Measurements from ENCODE around the gene HPSE2. TPM values are rescaled to one million over a fixed set of nuclear protein-coding genes. Genes with fewer than 3 reads are reported as not detected.

Gene HPSE2
- total and polyA plus RNA-seq, 2 donors (not counting 1 experiment from before 2014, with no cell fraction given): not detected

DNA sequence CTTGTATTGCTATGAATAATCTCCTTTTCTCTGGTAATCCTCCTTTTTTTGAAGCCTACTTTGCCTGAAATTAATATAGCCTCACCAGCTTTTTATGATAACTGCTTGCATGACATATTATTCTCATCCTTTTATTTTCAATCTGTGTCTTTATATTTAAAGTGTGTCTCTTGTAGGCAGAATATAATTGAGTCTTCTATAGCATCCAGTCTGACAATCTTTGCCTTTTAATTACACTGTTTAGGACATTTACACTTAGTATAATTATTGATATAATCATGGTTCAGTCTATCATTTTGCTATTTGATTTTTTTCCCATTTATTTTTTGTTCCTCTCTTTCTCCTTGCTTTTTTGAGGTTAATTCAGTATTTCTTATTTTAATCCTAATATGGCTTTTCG, 548.0 kb downstream of the HPSE2 start:
- Histone ChIP-seq H3K79me2 (ENCODE audit: control insufficient read depth, insufficient read depth, low read length) (no peaks in the 10 kb centered on the region), H3K4me2 (replicated peaks; ENCODE audit: low read depth, low read length, poor library complexity, severe bottlenecking) (no peak overlapping the region), H3K4me3 (ENCODE audit: control extremely low read depth in 1 of 5, extremely low read depth in 1 of 5, insufficient read depth in 1 of 5, low read depth in 2 of 5, low read length in 4 of 5) (no peak overlapping the region), H3K9me3 (ENCODE audit: control extremely low read depth in 1 of 3, control insufficient read depth in 2 of 3, insufficient read depth in 1 of 3, low read length in 2 of 3) (peaks cover 0 to 8% (median 4%) of the 10 kb centered on the region in 3 donors), H3K4me1 (ENCODE audit: control insufficient read depth in 2 of 2, insufficient read depth in 2 of 2, low read length in 2 of 2) (no peaks in the 10 kb centered on the region), H3K27ac (ENCODE audit: low read length in 2 of 2) (no peak overlapping the region), H3K27me3 (replicated peaks in 1 of 4; ENCODE audit: control extremely low read depth in 1 of 4, control insufficient read depth in 3 of 4, insufficient read depth in 4 of 4, low read length in 3 of 4) (peaks cover 0 to 2% (median 0%) of the 10 kb centered on the region in 4 experiments), H3K9ac (ENCODE audit: low read length) (no peak overlapping the region), H2AFZ (ENCODE audit: insufficient read depth, low read depth, low read length, poor library complexity, severe bottlenecking) (no peak overlapping the region), H3K36me3 (replicated peaks in 1 of 2; ENCODE audit: control extremely low read depth in 1 of 2, control insufficient read depth in 1 of 2, extremely low read depth in 1 of 2, insufficient read depth in 2 of 2, low read length in 1 of 2) (no peaks in the 10 kb centered on the region), H4K20me1 (ENCODE audit: control insufficient read depth, insufficient read depth, low read length, poor library complexity, severe bottlenecking) (no peaks in the 10 kb centered on the region)
- ATAC-seq (ENCODE audit: low read depth): no peak
- no peak for DNase-seq
- no CpG with 5 or more reads among the region's 1 CpG for WGBS (ENCODE audit: insufficient coverage)
- no peaks in the 10 kb centered on the region for H3K4me1 Mint-ChIP-seq
- no peak overlapping the region for H3K4me3 Mint-ChIP-seq
- ChIA-PET POLR2A (no interaction called here), CTCF (no interaction called here)
- TF ChIP-seq, protein P1, sequence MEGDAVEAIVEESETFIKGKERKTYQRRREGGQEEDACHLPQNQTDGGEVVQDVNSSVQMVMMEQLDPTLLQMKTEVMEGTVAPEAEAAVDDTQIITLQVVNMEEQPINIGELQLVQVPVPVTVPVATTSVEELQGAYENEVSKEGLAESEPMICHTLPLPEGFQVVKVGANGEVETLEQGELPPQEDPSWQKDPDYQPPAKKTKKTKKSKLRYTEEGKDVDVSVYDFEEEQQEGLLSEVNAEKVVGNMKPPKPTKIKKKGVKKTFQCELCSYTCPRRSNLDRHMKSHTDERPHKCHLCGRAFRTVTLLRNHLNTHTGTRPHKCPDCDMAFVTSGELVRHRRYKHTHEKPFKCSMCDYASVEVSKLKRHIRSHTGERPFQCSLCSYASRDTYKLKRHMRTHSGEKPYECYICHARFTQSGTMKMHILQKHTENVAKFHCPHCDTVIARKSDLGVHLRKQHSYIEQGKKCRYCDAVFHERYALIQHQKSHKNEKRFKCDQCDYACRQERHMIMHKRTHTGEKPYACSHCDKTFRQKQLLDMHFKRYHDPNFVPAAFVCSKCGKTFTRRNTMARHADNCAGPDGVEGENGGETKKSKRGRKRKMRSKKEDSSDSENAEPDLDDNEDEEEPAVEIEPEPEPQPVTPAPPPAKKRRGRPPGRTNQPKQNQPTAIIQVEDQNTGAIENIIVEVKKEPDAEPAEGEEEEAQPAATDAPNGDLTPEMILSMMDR (IDR thresholded peaks at IDR 0.05): no peak
- TF ChIP-seq EZH2 (IDR thresholded peaks at IDR 0.05; ENCODE audit: borderline replicate concordance, insufficient read depth, low read depth, low read length, poor library complexity, severe bottlenecking): no peak
- intact Hi-C loops (cut with micrococcal nuclease): no loop called here
- no peak overlapping the region for H3K27ac Mint-ChIP-seq
- peaks cover 34% of the 10 kb centered on the region for H3K27me3 Mint-ChIP-seq
- H3K9me3 Mint-ChIP-seq (ENCODE audit: insufficient read depth): peaks cover 6% of the 10 kb centered on the region

DNA sequence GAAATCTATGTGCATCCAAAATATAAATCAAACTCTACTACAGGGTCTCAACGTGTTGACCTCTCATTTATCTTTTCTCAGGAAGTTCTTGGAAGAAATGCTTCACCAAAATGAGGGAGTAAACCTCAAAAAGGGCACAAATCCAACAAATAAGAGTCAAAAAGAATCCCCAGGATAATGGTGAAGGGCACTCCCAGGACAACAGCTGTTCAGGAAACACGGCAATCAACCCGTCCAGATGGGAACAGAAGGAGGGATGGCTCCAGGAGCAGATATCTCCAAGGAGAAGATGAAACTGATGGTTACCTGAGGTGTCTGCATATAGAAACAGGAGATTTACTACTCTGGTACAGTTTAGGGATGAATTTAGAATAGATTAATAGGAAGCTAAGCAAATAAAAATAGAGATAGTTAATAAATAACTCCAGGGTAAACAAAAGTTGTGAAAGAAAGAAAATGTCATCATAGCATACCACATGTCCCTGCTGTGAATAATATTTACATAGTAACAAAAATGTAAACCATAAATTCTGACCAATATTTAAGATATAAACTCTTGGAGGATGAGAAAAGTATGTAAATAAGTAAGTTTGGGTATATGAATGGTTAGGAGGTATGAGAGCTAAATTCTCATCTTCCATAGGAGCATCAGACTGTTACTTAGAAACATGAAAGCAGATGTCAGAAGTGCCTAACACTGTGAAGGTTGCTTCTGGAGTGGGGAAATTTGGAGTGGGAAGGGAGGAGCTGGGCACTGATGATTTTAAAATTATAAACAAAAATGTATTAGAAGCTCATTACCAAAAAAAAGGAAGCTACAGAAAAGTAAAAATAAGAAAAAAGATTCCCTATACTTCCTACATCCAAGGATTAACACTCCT, 551.4 kb downstream of the HPSE2 start:
- Histone ChIP-seq H3K9ac (ENCODE audit: low read length) (no peak overlapping the region), H3K9me3 (ENCODE audit: control extremely low read depth in 1 of 3, control insufficient read depth in 2 of 3, insufficient read depth in 1 of 3, low read length in 2 of 3) (peaks cover 0 to 8% (median 4%) of the 10 kb centered on the region in 3 donors), H3K27ac (ENCODE audit: low read length in 2 of 2) (no peak overlapping the region), H3K4me3 (ENCODE audit: control extremely low read depth in 1 of 5, extremely low read depth in 1 of 5, insufficient read depth in 1 of 5, low read depth in 2 of 5, low read length in 4 of 5) (no peak overlapping the region), H3K27me3 (replicated peaks in 1 of 4; ENCODE audit: control extremely low read depth in 1 of 4, control insufficient read depth in 3 of 4, insufficient read depth in 4 of 4, low read length in 3 of 4) (peaks cover 0 to 3% (median 0%) of the 10 kb centered on the region in 4 experiments), H3K79me2 (ENCODE audit: control insufficient read depth, insufficient read depth, low read length) (no peaks in the 10 kb centered on the region), H3K36me3 (replicated peaks in 1 of 2; ENCODE audit: control extremely low read depth in 1 of 2, control insufficient read depth in 1 of 2, extremely low read depth in 1 of 2, insufficient read depth in 2 of 2, low read length in 1 of 2) (no peaks in the 10 kb centered on the region), H4K20me1 (ENCODE audit: control insufficient read depth, insufficient read depth, low read length, poor library complexity, severe bottlenecking) (no peaks in the 10 kb centered on the region), H3K4me1 (ENCODE audit: control insufficient read depth in 2 of 2, insufficient read depth in 2 of 2, low read length in 2 of 2) (no peaks in the 10 kb centered on the region), H3K4me2 (replicated peaks; ENCODE audit: low read depth, low read length, poor library complexity, severe bottlenecking) (no peak overlapping the region), H2AFZ (ENCODE audit: insufficient read depth, low read depth, low read length, poor library complexity, severe bottlenecking) (no peak overlapping the region)
- Mint-ChIP-seq H3K4me3 (no peak overlapping the region), H3K27ac (no peak overlapping the region), H3K9me3 (ENCODE audit: insufficient read depth) (peaks cover 6% of the 10 kb centered on the region), H3K27me3 (peaks cover 29% of the 10 kb centered on the region), H3K4me1 (no peaks in the 10 kb centered on the region)
- WGBS (ENCODE audit: insufficient coverage): 33% methylated on average over 3 of the region's 3 CpGs
- DNase-seq (no peak), ATAC-seq (ENCODE audit: low read depth) (no peak)
- ChIA-PET POLR2A (no interaction called here), CTCF (no interaction called here)
- no peak for TF ChIP-seq EZH2 (IDR thresholded peaks at IDR 0.05; ENCODE audit: borderline replicate concordance, insufficient read depth, low read depth, low read length, poor library complexity, severe bottlenecking)
- TF ChIP-seq, protein P1 (IDR thresholded peaks at IDR 0.05): no peak
- intact Hi-C loops (cut with micrococcal nuclease): no loop called here
